NCI-H2107 treated with DMSO at 0.1 percent for 48 hours (cell line): ENCODE data around the gene KDM7A.
"Not testable (repeated sequence)": the region's sequence is repeated elsewhere in the genome, so short reads cannot be mapped to it uniquely, and the experiment has no call there.

Source experiments
- DNase-seq: peaks from one replicate; lab custom pipeline; 2025; ENCODE audit not compliant: unreplicated experiment; lab: John Stamatoyannopoulos, UW

The KDM7A gene

GRCh38 chr7:140201393-140201792 lies 24.6 kb upstream of the KDM7A start:
- no peak for DNase-seq

DNA sequence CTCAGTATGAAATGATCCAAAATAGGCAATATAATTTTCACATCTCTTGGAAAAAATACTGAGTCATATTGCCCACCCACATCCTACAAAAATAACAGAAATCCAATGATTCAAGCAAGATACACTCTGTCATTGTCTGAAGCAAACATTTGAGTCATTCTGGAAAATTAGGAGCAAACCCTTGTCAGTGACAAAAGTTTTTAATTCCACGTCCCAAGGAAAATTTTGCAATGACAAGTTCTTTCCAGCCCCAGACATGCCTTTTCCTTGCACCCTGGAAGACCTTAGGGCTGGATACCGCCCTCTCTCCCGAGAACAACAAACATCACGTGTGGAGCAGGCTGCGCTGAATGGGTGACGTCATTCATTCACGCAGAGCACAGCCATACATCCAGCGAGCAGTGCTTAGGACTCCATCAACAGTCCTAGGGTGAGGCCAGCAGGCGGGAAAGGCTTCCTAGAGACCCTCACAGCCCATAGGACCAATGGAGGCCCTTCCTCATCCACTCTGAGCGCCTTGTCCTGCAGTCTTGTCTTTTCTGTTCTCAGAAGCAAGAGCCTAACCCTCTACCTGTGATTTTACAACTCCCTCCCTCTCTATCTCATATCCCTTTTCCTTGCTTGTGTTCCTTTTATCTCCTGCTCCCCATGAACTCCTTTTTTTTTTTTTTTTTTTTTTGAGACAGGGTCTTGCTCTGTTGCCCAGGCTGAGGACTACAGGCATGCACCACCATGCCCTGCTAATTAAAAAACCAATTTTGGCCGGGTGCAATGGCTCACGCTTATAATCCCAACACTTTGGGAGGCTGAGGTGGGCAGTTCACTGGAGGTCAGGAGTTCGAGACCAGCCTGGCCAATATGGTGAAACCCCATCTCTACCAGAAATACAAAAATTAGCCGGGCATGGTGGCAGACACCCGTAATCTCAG lies 23.5 kb upstream of the KDM7A start:
- no peak for DNase-seq

DNA sequence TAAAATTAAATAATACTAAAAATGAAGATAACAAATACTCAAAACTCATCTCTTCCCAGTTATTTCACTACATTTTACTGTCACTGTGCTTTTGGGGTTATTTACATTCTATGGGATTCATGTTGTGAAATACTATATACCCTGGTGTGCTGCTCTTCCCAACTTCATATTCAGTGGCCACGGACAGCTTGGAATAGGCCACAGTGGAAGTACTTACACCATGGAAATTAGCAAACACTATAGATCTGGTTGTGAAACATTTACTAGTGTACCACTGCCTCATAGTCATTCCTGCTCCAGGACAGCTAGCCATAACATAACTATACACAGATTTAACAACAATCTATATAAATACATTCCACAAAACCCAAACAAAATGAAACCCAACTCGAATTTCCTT lies 21.2 kb upstream of the KDM7A start:
- no peak for DNase-seq

DNA sequence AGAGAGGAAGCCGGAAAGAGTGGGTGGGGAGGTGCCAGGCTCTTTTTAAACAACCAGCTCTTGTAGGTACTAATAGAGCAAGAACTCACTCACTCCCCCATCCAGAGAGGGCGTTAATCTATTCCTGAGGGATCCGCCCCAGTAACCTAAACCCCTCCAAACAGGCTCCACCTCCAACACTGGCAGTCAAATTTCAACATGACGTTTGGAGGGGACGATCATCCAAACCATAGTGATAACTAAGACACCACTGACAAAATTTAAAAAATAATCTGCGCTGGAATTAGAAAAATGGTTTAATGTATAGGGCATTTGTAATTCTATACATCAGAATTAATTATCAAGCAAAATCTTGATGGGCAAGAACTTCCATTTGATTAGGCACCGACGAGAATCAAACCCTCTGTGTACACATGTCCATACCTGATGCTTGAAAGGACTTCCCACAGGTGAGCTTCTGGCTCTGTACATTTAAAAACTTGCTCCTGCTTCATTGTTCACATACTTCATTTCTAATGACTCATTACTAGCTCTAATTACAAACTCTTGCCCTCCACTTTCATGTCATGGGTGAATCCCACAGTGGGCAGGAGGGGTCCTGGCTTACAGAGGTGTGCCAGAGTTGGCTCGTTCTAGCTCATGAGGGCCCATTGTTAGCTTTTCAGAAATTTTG lies 20.6 kb upstream of the KDM7A start:
- no peak for DNase-seq

DNA sequence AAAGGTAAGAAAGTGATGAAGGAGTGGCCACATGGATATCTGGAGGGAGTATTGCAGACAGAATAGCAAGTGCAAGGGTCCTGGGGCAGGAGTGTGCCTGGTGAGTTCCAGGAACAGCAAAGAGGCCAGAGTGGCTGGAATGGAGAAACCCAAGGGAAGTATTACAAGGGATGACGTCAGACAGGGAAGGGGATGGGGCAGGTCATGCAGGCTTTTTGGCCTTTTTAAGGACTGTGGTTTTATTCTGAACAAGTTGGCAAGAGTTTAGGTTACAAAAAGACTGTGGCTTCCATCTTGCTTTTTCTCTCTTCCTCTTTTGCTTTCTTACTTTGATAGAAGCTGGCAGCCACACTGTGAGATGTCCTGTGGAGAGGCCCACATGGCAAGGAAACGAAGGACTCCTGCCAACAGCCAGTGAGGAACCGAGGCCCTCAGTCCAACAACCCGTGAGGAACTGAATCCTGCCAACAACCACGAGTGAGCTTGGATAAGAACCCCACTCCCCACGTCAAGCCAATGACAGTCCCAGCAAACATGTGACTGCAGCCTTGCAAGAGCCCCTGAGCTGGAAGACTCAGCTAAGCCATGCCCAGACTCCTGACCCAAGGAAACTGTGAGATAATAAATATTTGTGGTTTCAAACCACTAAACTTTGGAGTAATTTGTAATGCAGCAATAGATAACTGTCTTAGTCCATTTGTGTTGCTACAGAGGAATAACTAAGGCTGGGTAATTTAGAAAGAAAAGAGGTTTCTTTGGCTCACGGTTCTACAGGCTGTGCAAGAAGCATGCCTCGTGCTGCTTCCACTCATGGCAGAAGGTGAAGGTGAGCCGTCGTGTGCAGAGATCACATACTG lies 19.8 kb upstream of the KDM7A start:
- no peak for DNase-seq

DNA sequence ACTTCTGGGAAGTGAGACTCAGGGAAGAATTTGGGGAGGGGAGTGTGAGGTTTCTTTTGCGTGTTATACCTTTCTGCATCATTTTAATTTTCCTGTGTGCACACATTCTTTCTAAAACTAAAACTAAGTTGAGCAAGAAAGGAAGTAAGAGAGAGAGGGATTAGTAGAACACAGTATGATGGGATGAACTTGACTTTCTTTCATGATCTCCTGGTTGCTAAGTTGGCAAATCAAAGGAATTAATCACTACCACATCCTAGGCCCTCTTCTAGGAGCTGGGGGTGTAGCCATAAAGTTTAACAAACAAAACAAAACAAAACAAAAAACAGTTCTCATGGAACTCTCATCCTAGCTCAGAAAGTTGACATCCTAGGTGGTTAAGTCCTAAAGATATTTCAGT lies 19.1 kb upstream of the KDM7A start:
- no peak for DNase-seq

DNA sequence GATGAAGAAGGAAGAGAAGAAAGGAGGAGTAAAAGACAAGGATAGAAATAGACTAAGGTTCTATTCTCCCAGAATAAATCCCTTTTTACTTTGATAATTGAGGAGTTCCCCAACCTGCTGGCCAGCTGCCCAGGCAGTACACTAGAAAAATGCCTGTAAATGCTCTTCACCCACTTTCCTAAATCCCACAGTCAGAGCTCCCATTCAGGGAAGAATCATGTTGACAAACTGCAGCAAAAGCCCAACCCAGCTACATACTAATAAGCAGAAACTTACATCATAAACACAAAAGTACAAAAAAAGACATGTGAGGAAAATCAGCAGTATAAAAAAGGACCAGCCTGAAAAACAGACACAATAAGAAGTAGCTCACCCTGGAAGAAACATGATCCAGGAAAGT lies 15.8 kb upstream of the KDM7A start:
- DNase-seq = no peak

DNA sequence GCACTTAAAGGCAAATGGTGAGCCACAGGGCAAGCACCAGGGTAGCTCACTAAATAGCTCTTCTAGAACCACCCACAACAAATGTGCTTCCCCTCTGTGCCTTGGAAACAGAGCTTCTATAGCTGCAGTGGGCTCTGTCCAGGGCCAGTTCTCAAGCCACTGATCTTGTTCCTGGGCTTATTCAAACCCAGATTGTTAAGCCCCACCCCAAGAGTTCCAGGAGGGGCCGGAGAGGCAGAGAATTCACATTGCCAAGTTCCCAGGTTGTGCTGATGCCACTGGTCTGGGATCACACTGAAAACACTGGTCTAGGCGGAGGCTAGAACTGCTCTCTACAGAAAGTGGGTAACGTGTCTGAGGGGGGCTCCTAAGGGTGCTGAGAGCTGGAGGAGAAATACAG lies 15.4 kb upstream of the KDM7A start:
- DNase-seq = no peak

DNA sequence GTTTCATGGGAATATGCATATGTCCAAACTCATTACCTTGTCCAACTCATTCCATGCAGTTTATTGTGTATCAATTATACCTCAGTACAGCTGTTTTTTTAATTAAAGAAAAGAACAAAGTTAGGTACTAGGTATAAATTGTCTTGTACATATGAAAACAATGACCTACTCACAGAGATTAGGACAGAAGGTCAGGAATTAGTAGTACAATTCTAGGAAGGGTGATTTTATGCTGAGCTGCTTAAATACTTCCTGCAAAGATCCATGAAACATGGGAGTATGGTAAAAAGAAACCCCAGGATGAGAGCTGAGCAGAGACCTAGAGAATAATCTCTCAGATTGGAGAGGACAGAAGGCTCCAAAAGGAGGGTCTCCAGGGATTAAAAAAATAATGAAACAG lies 13.8 kb upstream of the KDM7A start:
- no peak for DNase-seq

- no peak for DNase-seq
Measured at GRCh38 chr7:140189917-140190316, 13.1 kb upstream of the KDM7A start.

DNA sequence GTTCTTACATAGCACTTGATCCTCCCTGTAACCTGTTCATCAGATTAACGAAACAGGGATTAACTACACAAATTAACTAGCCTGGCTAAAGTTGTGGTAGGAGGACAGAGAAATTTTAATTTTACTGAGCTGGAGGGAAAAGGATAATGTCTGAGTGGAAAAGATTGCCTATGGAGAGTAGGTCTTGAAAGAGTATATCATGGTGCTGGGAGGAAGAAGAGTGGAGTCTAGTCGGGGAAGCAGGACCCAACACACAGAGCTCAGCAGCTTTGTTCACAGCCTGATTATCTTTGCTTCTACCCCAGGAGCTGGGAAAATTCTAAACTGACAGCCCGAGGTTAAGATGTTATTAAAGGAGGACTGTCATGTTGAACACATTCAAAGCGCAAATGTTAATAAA lies 6.1 kb upstream of the KDM7A start:
- DNase-seq = no peak

DNA sequence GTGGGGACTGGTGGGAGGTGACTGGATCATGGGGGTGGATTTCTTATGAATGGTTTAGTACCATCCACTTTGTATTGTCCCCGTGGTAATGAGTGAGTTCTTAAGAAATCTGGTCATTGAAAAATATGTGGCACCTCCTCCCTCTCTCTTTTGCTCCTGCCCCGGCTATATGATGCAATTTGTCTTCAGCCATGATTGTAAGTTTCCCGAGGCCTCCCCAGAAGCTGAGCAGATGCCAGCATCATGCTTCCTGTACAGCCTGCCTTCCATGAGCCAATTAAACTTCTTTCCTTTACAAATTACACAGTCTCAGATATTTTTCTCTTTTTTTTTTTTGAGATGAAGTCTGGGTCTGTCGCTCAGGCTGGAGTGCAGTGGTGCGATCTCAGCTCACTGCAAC lies 2.6 kb upstream of the KDM7A start:
- DNase-seq = no peak

- DNase-seq = no peak
Measured at GRCh38 chr7:140176122-140176701, 571 bp downstream of the KDM7A start.

GRCh38 chr7:140175221-140176121 lies 1.3 kb downstream of the KDM7A start:
- DNase-seq = peak; percentile 98

GRCh38 chr7:140174217-140174616 lies 2.6 kb downstream of the KDM7A start:
- no peak for DNase-seq

GRCh38 chr7:140170375-140170774 lies 6.4 kb downstream of the KDM7A start:
- no peak for DNase-seq

DNA sequence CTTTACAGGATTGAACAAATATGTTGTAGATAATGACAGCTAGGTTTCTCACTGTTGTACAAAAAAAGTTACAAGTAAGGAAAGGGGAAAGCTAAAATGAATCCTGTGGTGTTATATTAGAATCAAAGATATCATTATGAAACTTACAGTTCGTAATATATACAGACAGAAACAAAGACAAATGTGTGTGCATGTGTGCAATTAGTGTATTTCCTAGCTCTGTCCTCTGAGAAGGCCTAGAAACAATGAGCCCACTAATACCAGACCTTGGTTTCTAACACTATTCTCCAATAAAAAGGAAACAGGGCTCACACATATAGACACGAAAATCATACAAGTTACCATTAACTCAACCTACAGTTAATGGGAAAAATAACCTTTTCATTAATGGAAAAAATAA lies 8.0 kb downstream of the KDM7A start:
- no peak for DNase-seq

- DNase-seq = no peak
Measured at GRCh38 chr7:140165422-140165821, 11.4 kb downstream of the KDM7A start.

DNA sequence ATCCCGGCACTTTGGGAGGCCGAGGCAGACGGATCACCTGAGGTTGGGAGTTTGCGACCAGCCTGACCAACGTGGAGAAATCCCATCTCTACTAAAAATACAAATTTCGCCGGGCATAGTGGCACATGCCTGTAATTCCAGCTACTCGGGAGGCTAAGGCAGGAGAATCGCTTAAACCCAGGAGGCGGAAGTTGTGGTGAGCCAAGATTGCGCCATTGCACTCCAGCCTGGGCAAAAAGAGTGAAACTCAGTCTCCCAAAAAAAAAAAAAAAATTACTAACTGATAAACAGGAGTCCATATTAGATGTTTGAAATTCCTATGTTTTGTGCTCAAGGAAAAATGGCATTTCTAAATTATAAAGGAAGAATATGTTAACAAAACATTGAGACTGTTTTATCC lies 14.7 kb downstream of the KDM7A start:
- not testable (repeated sequence) for DNase-seq

DNA sequence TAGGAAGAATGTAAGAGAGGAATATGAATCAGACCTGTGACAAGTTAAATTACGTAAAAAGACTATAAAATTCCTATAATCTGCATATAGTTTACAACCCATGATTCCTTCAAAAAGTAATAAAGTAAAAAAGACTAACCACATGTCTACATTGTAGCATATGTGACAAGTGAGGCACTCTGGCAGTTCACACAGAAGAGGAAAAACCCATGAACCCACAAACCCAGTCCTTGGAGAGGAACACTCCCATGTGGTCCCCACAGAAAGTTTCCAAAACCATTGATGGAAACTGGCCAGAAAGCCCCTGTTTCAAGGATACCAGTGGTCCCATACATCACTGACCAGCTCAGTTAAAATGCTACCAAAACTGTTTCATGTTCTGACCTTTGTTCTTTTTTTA lies 15.7 kb downstream of the KDM7A start:
- DNase-seq = no peak
